Karpas-422 (cell line): Measurements from ENCODE around the gene SNRPA. TPM values are rescaled to one million over a fixed set of nuclear protein-coding genes. Genes with fewer than 3 reads are reported as not detected.
"Not testable (repeated sequence)": the region's sequence is repeated elsewhere in the genome, so short reads cannot be mapped to it uniquely, and the experiment has no call there.

ENCODE experiments used
- DNase-seq: peaks from one replicate; pipeline ENCODE4 v3.0.0-alpha.2; 2015
- H2AFZ ChIP-seq: fragments of 200-600 bp; sonication (generic); 2 replicates; pipeline ENCODE4 v1.6.1; 2014; ENCODE audit warnings: antibody characterized with exemption, low read length, mixed read lengths
- H3K27ac ChIP-seq: fragments of 200-600 bp; sonication (generic); 2 replicates; pipeline ENCODE4 v1.5.1; 2014; ENCODE audit warnings: mild to moderate bottlenecking, low read length, moderate library complexity
- H3K27me3 ChIP-seq: fragments of 200-600 bp; sonication (generic); 2 replicates; pipeline ENCODE4 v1.6.1; 2014; ENCODE audit warnings: low read length, mixed read lengths
- H3K36me3 ChIP-seq: fragments of 200-600 bp; sonication (generic); 2 replicates; pipeline ENCODE4 v1.6.1; 2014; ENCODE audit warnings: low read length, mixed read lengths; ENCODE audit not compliant: insufficient read depth
- H3K4me1 ChIP-seq: fragments of 200-600 bp; sonication (generic); 2 replicates; pipeline ENCODE4 v1.6.1; 2014; ENCODE audit warnings: mild to moderate bottlenecking, low read length, mixed read lengths
- H3K4me2 ChIP-seq: fragments of 200-600 bp; sonication (generic); 2 replicates; pipeline ENCODE4 v1.6.1; 2014; ENCODE audit warnings: low read length, low read depth, mild to moderate bottlenecking; ENCODE audit not compliant: poor library complexity, severe bottlenecking
- H3K4me3 ChIP-seq: fragments of 200-600 bp; sonication (generic); 2 replicates; pipeline ENCODE4 v1.5.1; 2014; ENCODE audit warnings: mild to moderate bottlenecking, antibody characterized with exemption, low read length, mixed read lengths
- H3K79me2 ChIP-seq: fragments of 200-600 bp; sonication (generic); 2 replicates; pipeline ENCODE4 v1.6.1; 2014; ENCODE audit warnings: mild to moderate bottlenecking, low read length, mixed read lengths
- H3K9ac ChIP-seq: fragments of 200-600 bp; sonication (generic); 2 replicates; pipeline ENCODE4 v1.6.0; 2014; ENCODE audit warnings: low read length
- H3K9me2 ChIP-seq: fragments of 200-600 bp; sonication (generic), shearing (Covaris generic); replicated peaks from 2 replicates; pipeline ENCODE4 v1.6.0; 2014; ENCODE audit warnings: mild to moderate bottlenecking, low read length, moderate library complexity; ENCODE audit not compliant: insufficient read depth
- H3K9me3 ChIP-seq: fragments of 300-700, 200-600 bp; sonication (generic); 2 replicates; pipeline ENCODE4 v1.6.1; 2014; ENCODE audit warnings: low read length, mixed read lengths
- H4K20me1 ChIP-seq: fragments of 200-600 bp; sonication (generic); 2 replicates; pipeline ENCODE4 v1.6.1; 2014; ENCODE audit warnings: mild to moderate bottlenecking, antibody characterized with exemption, low read length, low read depth; ENCODE audit not compliant: insufficient read depth
- total RNA-seq: library from RNA; depleted of rRNA; stranded (reverse); fragments of >200 nt; shearing (Covaris generic); gene quantifications from 2 replicates; pipeline ENCODE4 v1.2.3, GENCODE V29; 2014; ENCODE audit warnings: low replicate concordance

The SNRPA gene
- total RNA-seq, 1 experiment from 2014 or later: 136 TPM

GRCh38 chr19:40724855-40725254, 26.1 kb upstream of the SNRPA start:
- Histone ChIP-seq H3K9me2 (no peaks in the 10 kb centered on the region), H3K4me1 (peaks cover under 1% of the 10 kb centered on the region; the same call in 1 of the 2 replicates), H3K9ac (no peak overlapping the region), H2AFZ (no peak overlapping the region), H3K79me2 (peaks cover 19% of the 10 kb centered on the region), H3K27ac (no peak overlapping the region), H3K4me3 (no peak overlapping the region), H3K27me3 (no peaks in the 10 kb centered on the region), H3K36me3 (no peaks in the 10 kb centered on the region), H3K9me3 (no peaks in the 10 kb centered on the region), H3K4me2 (no peak overlapping the region), H4K20me1 (no peaks in the 10 kb centered on the region)
- no peak for DNase-seq

GRCh38 chr19:40726279-40726678, 24.7 kb upstream of the SNRPA start:
- Histone ChIP-seq H3K4me1 (no peaks in the 10 kb centered on the region), H3K79me2 (peaks cover 7% of the 10 kb centered on the region), H3K36me3 (0 out of 2 replicates have a peak, but pooled peaks cover 2% of the 10 kb centered on the region), H3K9ac (no peak overlapping the region), H3K4me2 (no peak overlapping the region), H3K27ac (no peak overlapping the region), H3K27me3 (no peaks in the 10 kb centered on the region), H4K20me1 (no peaks in the 10 kb centered on the region), H3K9me2 (no peaks in the 10 kb centered on the region), H2AFZ (no peak overlapping the region), H3K9me3 (no peaks in the 10 kb centered on the region), H3K4me3 (no peak overlapping the region)
- no peak for DNase-seq

GRCh38 chr19:40730065-40730464, 20.9 kb upstream of the SNRPA start:
- not testable (repeated sequence) for H3K9ac ChIP-seq, H3K36me3 ChIP-seq, H3K4me1 ChIP-seq, H2AFZ ChIP-seq, H3K27me3 ChIP-seq, H4K20me1 ChIP-seq, H3K27ac ChIP-seq, H3K4me2 ChIP-seq, DNase-seq, H3K79me2 ChIP-seq, H3K9me3 ChIP-seq, H3K4me3 ChIP-seq, H3K9me2 ChIP-seq

- H3K4me3 ChIP-seq, H3K4me2 ChIP-seq, H3K9me3 ChIP-seq, H4K20me1 ChIP-seq, H3K79me2 ChIP-seq, H3K4me1 ChIP-seq, H3K9ac ChIP-seq, H3K27me3 ChIP-seq, H3K27ac ChIP-seq, DNase-seq, H3K9me2 ChIP-seq, H2AFZ ChIP-seq, H3K36me3 ChIP-seq: not testable (repeated sequence)
Measured at GRCh38 chr19:40732304-40732703, 18.7 kb upstream of the SNRPA start.

DNA sequence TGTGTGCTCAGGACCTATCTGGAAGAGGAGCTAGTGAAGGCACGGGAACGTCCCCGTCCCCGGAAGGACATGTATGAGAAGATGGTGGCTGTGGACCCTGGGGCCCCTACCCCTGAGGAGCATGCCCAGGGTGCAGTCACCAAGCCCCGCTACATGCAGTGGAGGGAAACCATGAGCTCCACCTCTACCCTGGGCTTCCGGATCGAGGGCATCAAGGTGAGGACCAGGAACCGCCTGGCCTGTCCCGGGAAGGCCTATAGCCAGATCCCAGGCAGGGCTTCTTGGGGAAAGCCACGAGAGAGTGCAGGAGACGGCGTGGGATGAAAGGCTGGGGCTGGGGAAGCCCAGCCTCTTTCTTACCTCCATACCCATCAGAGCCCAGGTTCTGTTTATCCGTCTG, 17.9 kb upstream of the SNRPA start:
- Histone ChIP-seq H3K27me3 (no peaks in the 10 kb centered on the region), H4K20me1 (no peaks in the 10 kb centered on the region), H3K9ac (no peak overlapping the region), H3K4me1 (no peaks in the 10 kb centered on the region), H2AFZ (no peak overlapping the region), H3K4me3 (no peak overlapping the region), H3K36me3 (peaks cover 7% of the 10 kb centered on the region), H3K79me2 (no peaks in the 10 kb centered on the region), H3K9me2 (no peaks in the 10 kb centered on the region), H3K27ac (no peak overlapping the region), H3K9me3 (no peaks in the 10 kb centered on the region), H3K4me2 (no peak overlapping the region)
- no peak for DNase-seq

- no peaks in the 10 kb centered on the region for H3K79me2 ChIP-seq
- H4K20me1 ChIP-seq: no peaks in the 10 kb centered on the region
- no peaks in the 10 kb centered on the region for H3K4me1 ChIP-seq
- no peaks in the 10 kb centered on the region for H3K9me3 ChIP-seq
- H3K36me3 ChIP-seq: peaks cover 7% of the 10 kb centered on the region
- no peak for DNase-seq
- H3K9me2 ChIP-seq: no peaks in the 10 kb centered on the region
- H3K4me3 ChIP-seq: no peak overlapping the region
- no peak overlapping the region for H3K27ac ChIP-seq
- H2AFZ ChIP-seq: no peak overlapping the region
- H3K4me2 ChIP-seq: no peak overlapping the region
- H3K9ac ChIP-seq: no peak overlapping the region
- H3K27me3 ChIP-seq: no peaks in the 10 kb centered on the region
Measured at GRCh38 chr19:40735013-40735771, 15.8 kb upstream of the SNRPA start.

DNA sequence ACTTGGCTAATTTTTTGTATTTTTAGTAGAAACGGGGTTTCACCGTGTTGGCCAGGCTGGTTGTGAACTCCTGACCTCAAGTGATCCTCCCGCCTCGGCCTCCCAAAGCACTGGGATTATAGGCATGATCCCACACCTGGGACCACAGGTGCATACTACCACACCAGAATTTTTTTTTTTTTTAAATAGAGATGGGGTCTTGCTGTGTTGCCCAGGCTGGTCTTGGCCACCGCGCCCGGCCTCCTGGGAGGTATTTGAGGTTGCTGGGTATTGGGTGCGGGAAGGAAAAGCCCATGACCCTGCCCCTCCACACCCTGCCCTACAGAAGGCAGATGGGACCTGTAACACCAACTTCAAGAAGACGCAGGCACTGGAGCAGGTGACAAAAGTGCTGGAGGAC, 14.3 kb upstream of the SNRPA start:
- Histone ChIP-seq H3K36me3 (peaks cover 5% of the 10 kb centered on the region), H3K4me2 (no peak overlapping the region), H3K4me1 (no peaks in the 10 kb centered on the region)

DNA sequence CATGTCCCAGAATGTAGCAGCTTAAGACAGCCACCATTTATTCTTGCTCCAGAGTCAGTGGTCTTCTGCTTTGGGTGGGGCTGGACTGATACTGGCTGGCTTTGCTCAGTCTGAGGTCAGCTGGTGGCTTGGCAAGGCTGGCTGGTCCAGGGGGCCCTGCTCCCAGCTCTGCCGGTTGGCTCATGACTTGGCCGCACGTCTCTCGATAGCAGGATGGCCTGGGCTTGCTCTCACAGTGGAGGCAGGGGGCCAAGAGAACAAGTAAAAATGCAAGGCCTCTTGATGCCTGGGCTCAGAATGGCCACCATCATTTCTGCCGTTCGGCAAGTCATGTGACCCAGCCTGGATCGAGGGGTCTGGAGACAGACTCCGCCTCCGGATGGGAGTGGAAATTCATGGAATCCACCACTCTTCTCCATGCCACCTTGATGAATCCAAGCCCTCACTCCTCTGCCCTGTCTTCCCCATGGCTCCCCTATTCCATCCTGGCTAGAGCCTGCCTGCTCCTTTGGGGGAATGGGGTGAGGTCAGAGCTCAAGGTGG, 13.8 kb upstream of the SNRPA start:
- no peak overlapping the region for H3K4me2 ChIP-seq
- H3K9me3 ChIP-seq: no peaks in the 10 kb centered on the region
- H3K9me2 ChIP-seq: no peaks in the 10 kb centered on the region
- H3K4me1 ChIP-seq: no peaks in the 10 kb centered on the region
- H4K20me1 ChIP-seq: no peaks in the 10 kb centered on the region
- H3K9ac ChIP-seq: no peak overlapping the region
- H2AFZ ChIP-seq: no peak overlapping the region
- H3K27me3 ChIP-seq: no peaks in the 10 kb centered on the region
- H3K4me3 ChIP-seq: no peak overlapping the region
- H3K79me2 ChIP-seq: no peaks in the 10 kb centered on the region
- H3K36me3 ChIP-seq: peaks cover 5% of the 10 kb centered on the region
- H3K27ac ChIP-seq: no peak overlapping the region
- no peak for DNase-seq

More for the DNA sequence above, 14.3 kb upstream of the SNRPA start:
- DNase-seq: no peak
- no peak overlapping the region for H3K27ac ChIP-seq
- no peak overlapping the region for H2AFZ ChIP-seq
- no peaks in the 10 kb centered on the region for H4K20me1 ChIP-seq
- H3K9ac ChIP-seq: no peak overlapping the region
- H3K9me3 ChIP-seq: no peaks in the 10 kb centered on the region
- no peaks in the 10 kb centered on the region for H3K27me3 ChIP-seq
- no peaks in the 10 kb centered on the region for H3K9me2 ChIP-seq
- H3K79me2 ChIP-seq: no peaks in the 10 kb centered on the region
- no peak overlapping the region for H3K4me3 ChIP-seq
